Fibroblast of lung (primary cell): ENCODE results near the gene KRTAP12-4.

Source experiments
- EZH2 ChIP-seq: IDR thresholded peaks from 2 replicates; pipeline ENCODE4 v1.5.1; 2012; ENCODE audit warnings: low read length, control low read depth, mild to moderate bottlenecking; ENCODE audit errors: missing control alignments
- TF ChIP-seq, protein P1 (sequence below), 2 donors: IDR thresholded peaks in 1 of 2; conservative IDR thresholded peaks in 1 of 2; 1 replicate in 1 of 2; 2 replicates in 1 of 2; pipeline ENCODE4 v1.5.1; 2011 to 2012; ENCODE audit warnings: low read length in 2 of 2, control low read depth in 1 of 2, inconsistent platforms in 1 of 2, low read depth in 1 of 2, mild to moderate bottlenecking in 1 of 2

GRCh38 chr21:44692798-44693512 lies 38.5 kb upstream of the KRTAP12-4 start:
- TF ChIP-seq, protein P1, sequence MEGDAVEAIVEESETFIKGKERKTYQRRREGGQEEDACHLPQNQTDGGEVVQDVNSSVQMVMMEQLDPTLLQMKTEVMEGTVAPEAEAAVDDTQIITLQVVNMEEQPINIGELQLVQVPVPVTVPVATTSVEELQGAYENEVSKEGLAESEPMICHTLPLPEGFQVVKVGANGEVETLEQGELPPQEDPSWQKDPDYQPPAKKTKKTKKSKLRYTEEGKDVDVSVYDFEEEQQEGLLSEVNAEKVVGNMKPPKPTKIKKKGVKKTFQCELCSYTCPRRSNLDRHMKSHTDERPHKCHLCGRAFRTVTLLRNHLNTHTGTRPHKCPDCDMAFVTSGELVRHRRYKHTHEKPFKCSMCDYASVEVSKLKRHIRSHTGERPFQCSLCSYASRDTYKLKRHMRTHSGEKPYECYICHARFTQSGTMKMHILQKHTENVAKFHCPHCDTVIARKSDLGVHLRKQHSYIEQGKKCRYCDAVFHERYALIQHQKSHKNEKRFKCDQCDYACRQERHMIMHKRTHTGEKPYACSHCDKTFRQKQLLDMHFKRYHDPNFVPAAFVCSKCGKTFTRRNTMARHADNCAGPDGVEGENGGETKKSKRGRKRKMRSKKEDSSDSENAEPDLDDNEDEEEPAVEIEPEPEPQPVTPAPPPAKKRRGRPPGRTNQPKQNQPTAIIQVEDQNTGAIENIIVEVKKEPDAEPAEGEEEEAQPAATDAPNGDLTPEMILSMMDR (conservative IDR thresholded peaks at IDR 0.05 in 1 of 2, IDR thresholded peaks at IDR 0.05 in 1 of 2; ENCODE audit: low read depth in 1 of 2, low read length in 2 of 2) = no peak
- TF ChIP-seq EZH2 = no peak
